WTC11 (cell line): ENCODE data around the gene ANGPTL3.

ENCODE experiments used
- ATF1 ChIP-seq: sonication (generic); formaldehyde crosslinking; IDR thresholded peaks from 2 replicates; pipeline ENCODE4 v1.8.1; 2023; ENCODE audit warnings: mild to moderate bottlenecking, moderate library complexity, missing genetic modification reagents
- CTCF ChIP-seq: fragments of 200-600 bp; IDR thresholded peaks from 2 replicates; pipeline ENCODE4 v1.8.0; 2022; ENCODE audit warnings: antibody characterized with exemption
- ETV6 ChIP-seq: sonication (generic); formaldehyde crosslinking; IDR thresholded peaks from 2 replicates; pipeline ENCODE4 v1.8.1; 2022; ENCODE audit warnings: mild to moderate bottlenecking, missing genetic modification reagents
- MAX ChIP-seq: sonication (generic); formaldehyde crosslinking; IDR thresholded peaks from 2 replicates; pipeline ENCODE4 v1.8.0; 2022; ENCODE audit warnings: mild to moderate bottlenecking, missing genetic modification reagents
- NFYB ChIP-seq: sonication (generic); formaldehyde crosslinking; conservative IDR thresholded peaks from 2 replicates; pipeline ENCODE4 v1.8.0; 2022; ENCODE audit warnings: low read depth, missing genetic modification reagents
- NR2C2 ChIP-seq: sonication (generic); formaldehyde crosslinking; IDR thresholded peaks from 2 replicates; pipeline ENCODE4 v1.8.0; 2022; ENCODE audit warnings: mild to moderate bottlenecking, missing genetic modification reagents
- PRDM15 ChIP-seq: sonication (generic); formaldehyde crosslinking; IDR thresholded peaks from 2 replicates; pipeline ENCODE4 v1.8.0; 2022; ENCODE audit warnings: missing genetic modification reagents
- SP1 ChIP-seq: sonication (generic); formaldehyde crosslinking; conservative IDR thresholded peaks from 2 replicates; pipeline ENCODE4 v1.8.1; 2022; ENCODE audit warnings: missing genetic modification reagents
- USF2 ChIP-seq: sonication (generic); formaldehyde crosslinking; IDR thresholded peaks from 2 replicates; pipeline ENCODE4 v1.8.1; 2023; ENCODE audit warnings: mild to moderate bottlenecking, missing genetic modification reagents, moderate library complexity
- ZNF317 ChIP-seq: sonication (generic); formaldehyde crosslinking; IDR thresholded peaks from 2 replicates; pipeline ENCODE4 v1.8.1; 2023; ENCODE audit warnings: low read depth, mild to moderate bottlenecking, moderate library complexity, missing genetic modification reagents, borderline replicate concordance

GRCh38 chr1:62613325-62613727 is 16.0 kb downstream of the ANGPTL3 start:
- no peak for TF ChIP-seq NFYB (CRISPR knock-in tag)
- TF ChIP-seq MAX (CRISPR knock-in tag): no peak
- TF ChIP-seq SP1 (CRISPR knock-in tag): no peak
- no peak for TF ChIP-seq CTCF
- no peak for TF ChIP-seq ETV6 (CRISPR knock-in tag)
- no peak for TF ChIP-seq PRDM15 (CRISPR knock-in tag)
- TF ChIP-seq ZNF317 (CRISPR knock-in tag): no peak
- TF ChIP-seq NR2C2 (CRISPR knock-in tag): no peak
- no peak for TF ChIP-seq USF2 (CRISPR knock-in tag)
- no peak for TF ChIP-seq ATF1 (CRISPR knock-in tag)
